Right lobe of liver (tissue), 6 donors: ENCODE measurements around the gene HSD17B11. TPM values are rescaled to one million over a fixed set of nuclear protein-coding genes. Genes with fewer than 3 reads are reported as not detected.
"Not testable (repeated sequence)": the region's sequence is repeated elsewhere in the genome, so short reads cannot be mapped to it uniquely, and the experiment has no call there.

Experiments used
- ATAC-seq, 4 donors: fragments of 200-7000 bp; cut with Tn5 transposase; one replicate each; pipeline ENCODE4 v1.9.1; 2020; ENCODE audit warnings: mild to moderate bottlenecking in 4 of 4, moderate library complexity in 4 of 4
- DNase-seq, 3 donors: peaks; one replicate each; pipeline ENCODE4 v3.0.0-alpha.2; 2020
- H3K27ac ChIP-seq, 3 donors: fragments of 200-600 bp; one replicate each; pipeline ENCODE4 v1.8.0; 2022
- H3K27me3 ChIP-seq, 2 donors: fragments of 200-600 bp; one replicate each; pipeline ENCODE4 v1.8.0; 2022
- H3K36me3 ChIP-seq, 4 donors: fragments of 200-600 bp; sonication (generic) in 1 of 4; one replicate each; pipeline versions ENCODE4 v1.5.1 to v1.8.0; 2017 to 2022; ENCODE audit warnings: control low read depth in 1 of 4
- H3K4me1 ChIP-seq, 4 donors: fragments of 200-600 bp; sonication (generic) in 1 of 4; one replicate each; pipeline versions ENCODE4 v1.5.1 to v1.8.0; 2017 to 2022; ENCODE audit warnings: control low read depth in 1 of 4
- H3K4me3 ChIP-seq, 3 donors: fragments of 200-600 bp; one replicate each; pipeline ENCODE4 v1.8.0; 2022
- H3K9me3 ChIP-seq, 4 donors: fragments of 200-600 bp; sonication (generic) in 1 of 4; one replicate each; pipeline versions ENCODE4 v1.5.1 to v1.8.0; 2017 to 2022; ENCODE audit warnings: control low read depth in 1 of 4
- CTCF ChIP-seq, 4 donors: fragments of 200-600 bp in 3 of 4; fragments of 450-650 bp in 1 of 4; IDR thresholded peaks; one replicate each; pipeline versions ENCODE4 v1.5.1 to v1.8.0; 2016 to 2022; ENCODE audit warnings: antibody characterized with exemption in 4 of 4, mild to moderate bottlenecking in 2 of 4
- POLR2A ChIP-seq: fragments of 450-650 bp; IDR thresholded peaks from one replicate; pipeline ENCODE4 v1.6.1; 2017; ENCODE audit warnings: antibody characterized with exemption, mild to moderate bottlenecking
- WGBS: methylation state at CpG from one replicate; pipeline ENCODE4 v1.1.6; 2018; ENCODE audit warnings: low coverage, low lambda C conversion rate; ENCODE audit not compliant: insufficient coverage; ENCODE audit errors: missing lambda C conversion rate; 5-methylcytosine and 5-hydroxymethylcytosine counted together
- intact Hi-C, 2 donors: fragments of 100-400 bp; cut with DNase I; formaldehyde crosslinking; loops; one replicate each; pipeline versions ENCODE4 v1.11.2 to v1.14.1; 2022
- total RNA-seq, 6 experiments: library from RNA; depleted of rRNA in 2 of 6; stranded (reverse); fragments of >200 nt in 2 of 6; fragmentation: NEBNext Ultra II Directional in 3 of 6; extraction: Animal tissue kit (Norgen Biotek cat#: 25700) in 3 of 6; gene quantifications; one replicate each; pipeline versions ENCODE4 v1.1.0 to v1.2.4, GENCODE V29; 2016 to 2023
- donor health status: DM: no; HTN: yes; CAD: no.
- donor health status: DM: no; HTN: no; CAD: no.
- donor health status: DM: no; HTN: no; CAD: no.
- donor health status: DM: no; HTN: yes; CAD: no.
- donor health status: DM: no; HTN: yes; CAD: no.

HSD17B11 gene
- total RNA-seq, 6 experiments from 2014 or later, result 36.1 to 170 (median 127) TPM

- no peak for ATAC-seq
- DNase-seq, result no peak
- peak overlapping the region in 2 of 3 donors; percentile 19 to 78 for H3K4me3 ChIP-seq
- H3K27ac ChIP-seq, result peak overlapping the region in 1 of 3 donors; percentile 20
- H3K36me3 ChIP-seq, result peaks cover 0 to 2% (median 0%) of the 10 kb centered on the region in 4 donors
- WGBS, result 36% methylated on average over 3 of the region's 3 CpGs
- no peak for TF ChIP-seq CTCF (IDR thresholded peaks at IDR 0.05)
- no peak for TF ChIP-seq POLR2A
- H3K9me3 ChIP-seq, result no peaks in the 10 kb centered on the region
- intact Hi-C loops, result no loop called here
- H3K4me1 ChIP-seq, result peaks cover 0 to 52% (median 9%) of the 10 kb centered on the region in 4 donors
- no peaks in the 10 kb centered on the region for H3K27me3 ChIP-seq
Observed at GRCh38 chr4:87387237-87387636, 3.8 kb downstream of the HSD17B11 start.

GRCh38 chr4:87384466-87385132 is 6.4 kb downstream of the HSD17B11 start:
- intact Hi-C loops, H3K4me3 ChIP-seq, DNase-seq, ATAC-seq, H3K9me3 ChIP-seq, H3K27me3 ChIP-seq, H3K27ac ChIP-seq: not testable (repeated sequence)
- WGBS, result 74% methylated on average over 9 of the region's 9 CpGs
- H3K36me3 ChIP-seq, result peaks cover 0 to 20% (median 4%) of the 10 kb centered on the region in 4 donors
- H3K4me1 ChIP-seq, result peaks cover 0 to 44% (median 9%) of the 10 kb centered on the region in 4 donors

GRCh38 chr4:87382931-87383330 is 8.1 kb downstream of the HSD17B11 start:
- H3K9me3 ChIP-seq, result no peaks in the 10 kb centered on the region
- intact Hi-C loops, result no loop called here
- WGBS, result 94% methylated on average over 3 of the region's 3 CpGs
- H3K27ac ChIP-seq, result peak overlapping the region in 1 of 3 donors; percentile 4
- no peaks in the 10 kb centered on the region for H3K27me3 ChIP-seq
- H3K4me1 ChIP-seq, result peaks cover 0 to 40% (median 8%) of the 10 kb centered on the region in 4 donors
- no peak overlapping the region for H3K4me3 ChIP-seq
- peak in 3 of 4 donors; percentile 34 to 46 (median 41) for ATAC-seq
- TF ChIP-seq POLR2A (no peak), CTCF (IDR thresholded peaks at IDR 0.05) (no peak)
- peaks cover 0 to 28% (median 5%) of the 10 kb centered on the region in 4 donors for H3K36me3 ChIP-seq
- no peak for DNase-seq

- Histone ChIP-seq H3K27ac (no peak overlapping the region), H3K4me3 (no peak overlapping the region), H3K36me3 (peaks cover 0 to 32% (median 8%) of the 10 kb centered on the region in 4 donors), H3K27me3 (no peaks in the 10 kb centered on the region), H3K4me1 (peaks cover 0 to 34% (median 8%) of the 10 kb centered on the region in 4 donors), H3K9me3 (no peaks in the 10 kb centered on the region)
- no peak for DNase-seq
- peak in 2 of 4 donors; percentile 45 to 67 for ATAC-seq
- intact Hi-C loops, result no loop called here
- WGBS, result 33% methylated on average over 2 of the region's 2 CpGs
- TF ChIP-seq POLR2A (no peak), CTCF (IDR thresholded peaks at IDR 0.05) (no peak)
Observed at GRCh38 chr4:87382116-87382515, 8.9 kb downstream of the HSD17B11 start.

GRCh38 chr4:87377816-87378215 is 13.2 kb downstream of the HSD17B11 start:
- Histone ChIP-seq H3K9me3 (no peaks in the 10 kb centered on the region), H3K27ac (no peak overlapping the region), H3K27me3 (no peaks in the 10 kb centered on the region), H3K4me1 (peaks cover 0 to 33% (median 16%) of the 10 kb centered on the region in 4 donors), H3K4me3 (no peak overlapping the region), H3K36me3 (peaks cover 0 to 52% (median 13%) of the 10 kb centered on the region in 4 donors)
- WGBS, result 80% methylated on average over 2 of the region's 2 CpGs
- TF ChIP-seq CTCF (IDR thresholded peaks at IDR 0.05), result no peak
- TF ChIP-seq POLR2A, result no peak
- ATAC-seq (no peak), DNase-seq (no peak)
- intact Hi-C loops, result no loop called here
